Heart left ventricle (tissue), 16 donors: ENCODE results near the gene MFGE8. TPM values are rescaled to one million over a fixed set of nuclear protein-coding genes. Genes with fewer than 3 reads are reported as not detected.

Experiments
- ATAC-seq, 4 donors: fragments of 200-7000 bp; cut with Tn5 transposase; one replicate each; pipeline ENCODE4 v1.9.1; 2020 to 2022; ENCODE audit warnings: moderate library complexity in 4 of 4, mild to moderate bottlenecking in 3 of 4, moderate number of reproducible peaks in 1 of 4
- DNase-seq, 5 donors: peaks; one replicate each; pipeline ENCODE4 v3.0.0-alpha.2; 2020
- H3K27ac ChIP-seq, 12 donors: fragments of 200-600 bp; sonication (generic) in 4 of 12; one replicate each; pipeline versions ENCODE4 v1.5.0 to v1.8.0; 2016 to 2022; ENCODE audit warnings: mild to moderate bottlenecking in 2 of 12
- H3K27me3 ChIP-seq, 9 donors: fragments of 200-600 bp; sonication (generic) in 2 of 9; one replicate each; pipeline versions ENCODE4 v1.5.1 to v1.8.0; 2016 to 2022; ENCODE audit warnings: mild to moderate bottlenecking in 3 of 9
- H3K36me3 ChIP-seq, 9 donors: fragments of 200-600 bp; sonication (generic) in 2 of 9; one replicate each; pipeline versions ENCODE4 v1.5.0 to v1.8.0; 2018 to 2022; ENCODE audit warnings: mild to moderate bottlenecking in 2 of 9
- H3K4me1 ChIP-seq, 12 donors: fragments of 200-600 bp; sonication (generic) in 4 of 12; one replicate each; pipeline versions ENCODE4 v1.5.0 to v1.8.0; 2016 to 2022; ENCODE audit warnings: mild to moderate bottlenecking in 3 of 12
- H3K4me3 ChIP-seq, 12 donors: fragments of 200-600 bp; sonication (generic) in 4 of 12; one replicate each; pipeline versions ENCODE4 v1.5.0 to v1.8.0; 2017 to 2022; ENCODE audit warnings: mild to moderate bottlenecking in 9 of 12, moderate library complexity in 4 of 12
- H3K9me3 ChIP-seq, 12 donors: fragments of 200-600 bp; sonication (generic) in 4 of 12; one replicate each; pipeline versions ENCODE4 v1.5.0 to v1.8.0; 2016 to 2022; ENCODE audit warnings: mild to moderate bottlenecking in 1 of 12
- POLR2A ChIP-seq, 2 donors: fragments of 450-650 bp; IDR thresholded peaks; one replicate each; pipeline ENCODE4 v1.6.1; 2017; ENCODE audit warnings: antibody characterized with exemption in 2 of 2, mild to moderate bottlenecking in 2 of 2, moderate library complexity in 2 of 2
- WGBS, 4 donors: extraction: QIAGEN DNeasy Blood & Tissue Kit in 2 of 4; methylation state at CpG; one replicate each; pipeline versions ENCODE4 v1.1.5 to v1.1.7; 2013 to 2018; 5-methylcytosine and 5-hydroxymethylcytosine counted together
- intact Hi-C, 10 donors: fragments of 100-400 bp; cut with DNase I; formaldehyde crosslinking; loops; one replicate each; pipeline versions ENCODE4 v1.11.1 to v1.14.2; 2022
- polyA plus RNA-seq, 2 donors: library from polyadenylated mRNA; stranded (reverse); fragments of 200-250 nt; gene quantifications; one replicate each; pipeline ENCODE4 v1.2.3, GENCODE V29; 2013
- total RNA-seq, 9 donors: library from RNA; depleted of rRNA in 2 of 9; stranded (reverse); fragments of >200 nt in 2 of 9; fragmentation: NEBNext Ultra II Directional in 3 of 9; extraction: Animal tissue kit (Norgen Biotek cat#: 25700) in 3 of 9; gene quantifications; one replicate each; pipeline versions ENCODE4 v1.1.0 to v1.2.4, GENCODE V29; 2016 to 2023
- TF ChIP-seq, protein P1 (sequence below), 12 donors: fragments of 200-600 bp; sonication (generic) in 4 of 12; IDR thresholded peaks; one replicate each; pipeline versions ENCODE4 v1.5.0 to v1.8.0; 2018 to 2022; ENCODE audit warnings: antibody characterized with exemption in 12 of 12, mild to moderate bottlenecking in 5 of 12
- donor health status: ischemic (EF 13 %, LVEDD 7.1; RV severe dilation, severe dysfunction).
- donor health status: healthy with polysubstance abuse.
- donor health status: DM: no; HTN: yes; CAD: no.
- donor health status: DM: no; HTN: no; CAD: no.
- donor health status: ischemic (EF 25% LVEDD 6.9; RV normal size, moderate dysfunction).
- donor health status: ischemic (EF 25% LVEDD 5.7; RV mildly dilated, moderate dysfunction).
- donor health status: healthy.
- donor health status: DM: yes; HTN: yes; CAD: no.
- donor health status: ischemic (EF 35%, LVEDD 5.7; RV mildly dilated, moderate dysfunction).
- donor health status: nonischemic (EF 11% LVEDD 7.7; RV severe dilation, severe dysfunction).
- donor health status: DM: yes; HTN: yes; CAD: no.
- donor health status: PGD.
- donor health status: ischemic (EF 29% LVEDD 5.4; RV normal size, mild dysfunction).
- donor health status: nonischemic (EF 23%, LVEDD 6.1; RV moderate dilation, normal function).

MFGE8 gene
- total and polyA plus RNA-seq, 11 donors: 352 to 732 (median 556) TPM

DNA sequence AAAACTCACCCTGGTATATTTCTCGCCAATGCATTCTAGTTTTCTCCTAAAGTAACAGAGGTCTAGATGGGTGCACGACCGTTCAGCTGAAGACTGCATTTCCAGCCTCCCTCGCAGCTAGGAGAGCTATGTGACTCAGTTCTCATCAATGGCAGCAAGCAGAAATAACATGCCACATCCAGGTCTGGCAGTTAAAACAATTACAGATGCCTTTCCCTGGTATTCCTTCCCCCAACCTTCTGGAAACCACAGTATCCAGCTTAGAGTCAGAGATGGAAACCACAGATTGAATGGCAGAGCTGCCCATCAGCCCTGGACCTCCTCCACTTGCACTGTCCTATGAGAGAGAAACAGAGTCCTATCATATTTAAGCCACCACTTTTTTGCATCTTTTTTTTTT, 22.7 kb downstream of the MFGE8 start:
- no peak for ATAC-seq
- H3K27me3 ChIP-seq: peaks cover 0 to 8% (median 0%) of the 10 kb centered on the region in 9 donors
- H3K9me3 ChIP-seq: no peaks in the 10 kb centered on the region
- H3K36me3 ChIP-seq: peaks cover 0 to 25% (median 0%) of the 10 kb centered on the region in 9 donors
- TF ChIP-seq, protein P1, sequence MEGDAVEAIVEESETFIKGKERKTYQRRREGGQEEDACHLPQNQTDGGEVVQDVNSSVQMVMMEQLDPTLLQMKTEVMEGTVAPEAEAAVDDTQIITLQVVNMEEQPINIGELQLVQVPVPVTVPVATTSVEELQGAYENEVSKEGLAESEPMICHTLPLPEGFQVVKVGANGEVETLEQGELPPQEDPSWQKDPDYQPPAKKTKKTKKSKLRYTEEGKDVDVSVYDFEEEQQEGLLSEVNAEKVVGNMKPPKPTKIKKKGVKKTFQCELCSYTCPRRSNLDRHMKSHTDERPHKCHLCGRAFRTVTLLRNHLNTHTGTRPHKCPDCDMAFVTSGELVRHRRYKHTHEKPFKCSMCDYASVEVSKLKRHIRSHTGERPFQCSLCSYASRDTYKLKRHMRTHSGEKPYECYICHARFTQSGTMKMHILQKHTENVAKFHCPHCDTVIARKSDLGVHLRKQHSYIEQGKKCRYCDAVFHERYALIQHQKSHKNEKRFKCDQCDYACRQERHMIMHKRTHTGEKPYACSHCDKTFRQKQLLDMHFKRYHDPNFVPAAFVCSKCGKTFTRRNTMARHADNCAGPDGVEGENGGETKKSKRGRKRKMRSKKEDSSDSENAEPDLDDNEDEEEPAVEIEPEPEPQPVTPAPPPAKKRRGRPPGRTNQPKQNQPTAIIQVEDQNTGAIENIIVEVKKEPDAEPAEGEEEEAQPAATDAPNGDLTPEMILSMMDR (IDR thresholded peaks at IDR 0.05): no peak
- no peak for TF ChIP-seq POLR2A (IDR thresholded peaks at IDR 0.05)
- 85 to 96% (median 94%) methylated on average over 4 of the region's 4 CpGs for WGBS, 4 donors
- no peak for DNase-seq
- H3K4me1 ChIP-seq: peaks cover 0 to 17% (median 15%) of the 10 kb centered on the region in 12 donors
- H3K4me3 ChIP-seq: no peak overlapping the region
- H3K27ac ChIP-seq: no peak overlapping the region
- intact Hi-C loops: loop anchor here in 6 of 10 donors (5.0 to 10.0 kb wide), 4 partner anchors 236 to 284 kb away; partner anchors contain the start of gene AEN (in 2 of the 6)

DNA sequence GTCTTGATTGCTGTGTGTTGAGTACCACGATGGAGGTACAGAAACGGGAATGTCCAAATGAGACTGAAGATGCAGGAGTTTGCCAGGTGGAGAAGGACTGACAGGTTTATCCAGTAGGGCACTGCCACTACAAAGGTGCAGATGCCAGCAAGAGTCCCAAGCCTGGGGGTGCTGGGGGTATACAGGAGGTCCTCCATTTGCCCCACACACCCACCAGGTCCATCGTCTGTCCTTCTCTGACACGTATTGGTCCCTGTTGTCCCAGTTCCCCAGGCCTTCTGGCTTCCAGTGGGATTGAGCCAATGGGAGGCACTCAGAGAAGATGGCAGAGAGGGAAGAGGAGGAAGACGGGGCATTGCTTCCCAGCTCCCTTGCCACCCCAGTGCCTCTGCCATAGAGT, 24.5 kb downstream of the MFGE8 start:
- ATAC-seq: no peak
- 89 to 93% (median 91%) methylated on average over 5 of the region's 5 CpGs for WGBS, 4 donors
- Histone ChIP-seq H3K27me3 (no peaks in the 10 kb centered on the region), H3K36me3 (peaks cover 0 to 40% (median 0%) of the 10 kb centered on the region in 9 donors), H3K4me3 (no peak overlapping the region), H3K9me3 (no peaks in the 10 kb centered on the region), H3K27ac (no peak overlapping the region), H3K4me1 (no peaks in the 10 kb centered on the region)
- TF ChIP-seq, protein P1 (IDR thresholded peaks at IDR 0.05): no peak
- no peak for TF ChIP-seq POLR2A (IDR thresholded peaks at IDR 0.05)
- intact Hi-C loops: no loop called here
- no peak for DNase-seq

- intact Hi-C loops: no loop called here
- H3K9me3 ChIP-seq: no peaks in the 10 kb centered on the region
- no peak for ATAC-seq
- H3K27ac ChIP-seq: no peak overlapping the region
- DNase-seq: no peak
- no peak overlapping the region for H3K4me3 ChIP-seq
- TF ChIP-seq, protein P1 (IDR thresholded peaks at IDR 0.05): no peak
- no peak for TF ChIP-seq POLR2A (IDR thresholded peaks at IDR 0.05)
- H3K36me3 ChIP-seq: peaks cover 0 to 55% (median 0%) of the 10 kb centered on the region in 9 donors
- 89 to 92% (median 91%) methylated on average over 18 of the region's 18 CpGs for WGBS, 4 donors
- H3K4me1 ChIP-seq: no peaks in the 10 kb centered on the region
- no peaks in the 10 kb centered on the region for H3K27me3 ChIP-seq
Observed at GRCh38 chr15:88887068-88887580, 26.1 kb downstream of the MFGE8 start.

DNA sequence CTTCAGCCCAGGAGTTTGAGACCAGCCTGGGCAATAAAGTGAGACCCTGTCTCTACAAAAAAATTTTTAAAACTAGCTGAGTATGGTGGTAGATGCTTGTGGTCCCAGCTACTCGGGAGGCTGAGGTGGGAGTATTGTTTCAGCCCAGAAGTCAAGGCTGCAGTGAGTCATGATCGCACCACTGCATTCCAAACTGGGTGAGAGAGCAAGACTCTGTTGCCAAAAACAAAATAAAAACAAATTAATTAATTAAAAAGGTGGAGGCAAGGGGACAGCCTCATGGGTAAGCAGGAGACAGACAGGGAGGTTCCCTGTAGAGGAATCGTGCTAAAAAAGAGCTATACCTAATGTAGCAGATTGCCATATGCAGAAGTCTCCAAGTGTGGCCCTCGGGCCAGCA, 30.4 kb downstream of the MFGE8 start:
- DNase-seq: no peak
- intact Hi-C loops: no loop called here
- H3K4me1 ChIP-seq: no peaks in the 10 kb centered on the region

More for the DNA sequence above, 30.4 kb downstream of the MFGE8 start:
- ATAC-seq: no peak
- H3K9me3 ChIP-seq: no peaks in the 10 kb centered on the region
- no peak overlapping the region for H3K4me3 ChIP-seq
- TF ChIP-seq POLR2A (IDR thresholded peaks at IDR 0.05): no peak
- TF ChIP-seq, protein P1 (IDR thresholded peaks at IDR 0.05): no peak
- peaks cover 0 to 91% (median 0%) of the 10 kb centered on the region in 9 donors for H3K36me3 ChIP-seq
- no peak overlapping the region for H3K27ac ChIP-seq
- 81 to 87% (median 84%) methylated on average over 4 of the region's 4 CpGs for WGBS, 4 donors
- H3K27me3 ChIP-seq: no peaks in the 10 kb centered on the region
